ENCODE measurements around the gene GPR62.

The GPR62 gene

GRCh38 chr3:51961011-51961410, 5.8 kb downstream of the GPR62 start:
- H3K27ac ChIP-seq: no peak overlapping the region
- no peak for TF ChIP-seq CTCF (conservative IDR thresholded peaks at IDR 0.05)

- H3K27ac ChIP-seq: no peak overlapping the region
- TF ChIP-seq CTCF (conservative IDR thresholded peaks at IDR 0.05): no peak
Observed at GRCh38 chr3:51961602-51962569, 6.7 kb downstream of the GPR62 start.

GRCh38 chr3:51962854-51963530, 7.8 kb downstream of the GPR62 start:
- no peak for TF ChIP-seq CTCF (conservative IDR thresholded peaks at IDR 0.05)
- H3K27ac ChIP-seq: no peak overlapping the region

- TF ChIP-seq CTCF (conservative IDR thresholded peaks at IDR 0.05): no peak
- H3K27ac ChIP-seq: no peak overlapping the region
Observed at GRCh38 chr3:51963951-51964451, 8.8 kb downstream of the GPR62 start.

- no peak for TF ChIP-seq CTCF (conservative IDR thresholded peaks at IDR 0.05)
- no peak overlapping the region for H3K27ac ChIP-seq
Observed at GRCh38 chr3:51964521-51964920, 9.3 kb downstream of the GPR62 start.

GRCh38 chr3:51966016-51966415, 10.8 kb downstream of the GPR62 start:
- TF ChIP-seq CTCF (conservative IDR thresholded peaks at IDR 0.05): no peak
- H3K27ac ChIP-seq: no peak overlapping the region

- no peak for TF ChIP-seq CTCF (conservative IDR thresholded peaks at IDR 0.05)
- peak overlapping the region; percentile 90 for H3K27ac ChIP-seq
Observed at GRCh38 chr3:51966486-51966885, 11.3 kb downstream of the GPR62 start.

All from VCaP (cell line).